Mammary epithelial cell (primary cell): Measurements from ENCODE around the gene ICA1.

Experiments
- CTCF ChIP-seq, 2 donors: IDR thresholded peaks in 1 of 2; conservative IDR thresholded peaks in 1 of 2; 2 replicates each; pipeline ENCODE4 v1.5.1; 2011 to 2012; ENCODE audit warnings: inconsistent platforms in 2 of 2, low read length in 2 of 2, mild to moderate bottlenecking in 2 of 2, control low read depth in 1 of 2, low read depth in 1 of 2; ENCODE audit not compliant: insufficient read depth in 1 of 2; ENCODE audit errors: extremely low read depth in 1 of 2
- EZH2 ChIP-seq: IDR thresholded peaks from 2 replicates; pipeline ENCODE4 v1.6.1; 2012; ENCODE audit warnings: low read length, inconsistent platforms, borderline replicate concordance

- no peak for TF ChIP-seq CTCF (conservative IDR thresholded peaks at IDR 0.05 in 1 of 2, IDR thresholded peaks at IDR 0.05 in 1 of 2; ENCODE audit: extremely low read depth in 1 of 2, insufficient read depth in 1 of 2, low read depth in 1 of 2, low read length in 2 of 2)
- no peak for TF ChIP-seq EZH2
These were observed 16.2 kb upstream of the ICA1 start for GRCh38 chr7:8278183-8278582.
